ENCODE measurements around the gene OPCML. TPM values are rescaled to one million over a fixed set of nuclear protein-coding genes. Genes with fewer than 3 reads are reported as not detected.

OPCML gene
- total RNA-seq, 2 donors from 2014 or later: 0.34 TPM; not detected in 1

DNA sequence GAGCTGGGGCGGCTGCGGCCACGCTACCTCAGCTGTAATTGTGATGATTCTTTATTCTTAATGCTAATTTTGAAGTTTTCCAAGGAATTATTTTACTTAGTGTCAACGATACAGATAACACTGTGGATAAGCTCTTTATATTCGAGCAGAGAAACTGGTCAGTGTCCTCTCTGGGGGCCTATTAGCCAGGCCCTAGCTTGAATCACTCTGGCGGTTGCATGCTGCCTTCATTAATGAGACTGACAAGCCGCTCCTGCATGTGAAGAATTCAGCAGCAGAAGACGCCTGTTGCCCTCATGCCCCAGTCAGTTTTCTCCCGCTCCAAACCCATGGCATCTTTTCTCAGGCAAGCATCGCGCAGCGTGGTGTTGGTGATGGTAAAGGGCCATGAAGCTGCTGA, 851.7 kb downstream of the OPCML start:
- Histone ChIP-seq H3K4me1 (replicated peaks) (no peaks in the 10 kb centered on the region), H3K4me3 (no peak overlapping the region), H3K27me3 (replicated peaks; ENCODE audit: insufficient read depth) (no peaks in the 10 kb centered on the region), H3K9me3 (no peaks in the 10 kb centered on the region), H3K36me3 (no peaks in the 10 kb centered on the region), H3K27ac (no peak overlapping the region)
- WGBS: 96% methylated on average over 12 of the region's 12 CpGs
- TF ChIP-seq POLR2AphosphoS5 (IDR thresholded peaks at IDR 0.05) (no peak), POLR2A (IDR thresholded peaks at IDR 0.05) (no peak)
- TF ChIP-seq, protein P1, sequence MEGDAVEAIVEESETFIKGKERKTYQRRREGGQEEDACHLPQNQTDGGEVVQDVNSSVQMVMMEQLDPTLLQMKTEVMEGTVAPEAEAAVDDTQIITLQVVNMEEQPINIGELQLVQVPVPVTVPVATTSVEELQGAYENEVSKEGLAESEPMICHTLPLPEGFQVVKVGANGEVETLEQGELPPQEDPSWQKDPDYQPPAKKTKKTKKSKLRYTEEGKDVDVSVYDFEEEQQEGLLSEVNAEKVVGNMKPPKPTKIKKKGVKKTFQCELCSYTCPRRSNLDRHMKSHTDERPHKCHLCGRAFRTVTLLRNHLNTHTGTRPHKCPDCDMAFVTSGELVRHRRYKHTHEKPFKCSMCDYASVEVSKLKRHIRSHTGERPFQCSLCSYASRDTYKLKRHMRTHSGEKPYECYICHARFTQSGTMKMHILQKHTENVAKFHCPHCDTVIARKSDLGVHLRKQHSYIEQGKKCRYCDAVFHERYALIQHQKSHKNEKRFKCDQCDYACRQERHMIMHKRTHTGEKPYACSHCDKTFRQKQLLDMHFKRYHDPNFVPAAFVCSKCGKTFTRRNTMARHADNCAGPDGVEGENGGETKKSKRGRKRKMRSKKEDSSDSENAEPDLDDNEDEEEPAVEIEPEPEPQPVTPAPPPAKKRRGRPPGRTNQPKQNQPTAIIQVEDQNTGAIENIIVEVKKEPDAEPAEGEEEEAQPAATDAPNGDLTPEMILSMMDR (IDR thresholded peaks at IDR 0.05): no peak
- intact Hi-C loops (cut with DNase I): no loop called here
- no peak for DNase-seq (ENCODE audit: low spot score)

DNA sequence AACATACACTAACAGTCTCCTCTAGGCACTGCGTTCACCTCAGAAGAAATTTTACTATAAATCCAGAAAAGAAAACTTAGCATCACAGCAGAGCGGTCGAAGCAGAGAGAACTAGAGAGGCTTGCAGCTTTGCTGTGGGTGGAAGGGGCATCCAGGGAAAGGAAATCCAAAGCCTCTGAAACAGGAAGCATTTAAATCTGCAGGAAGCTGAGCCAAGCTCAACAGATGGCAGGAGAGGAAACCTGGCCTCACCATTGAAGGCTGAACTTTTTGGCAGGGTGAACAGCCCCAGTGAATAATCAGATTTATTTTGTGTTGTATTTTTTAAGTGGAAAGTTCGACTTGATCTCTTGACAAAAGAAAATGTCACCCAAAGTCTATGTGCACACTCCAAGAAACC, 858.1 kb downstream of the OPCML start:
- no peaks in the 10 kb centered on the region for H3K4me1 ChIP-seq (replicated peaks)
- no peaks in the 10 kb centered on the region for H3K27me3 ChIP-seq (replicated peaks; ENCODE audit: insufficient read depth)
- no peak for DNase-seq (ENCODE audit: low spot score)
- H3K9me3 ChIP-seq: no peaks in the 10 kb centered on the region
- TF ChIP-seq, protein P1 (IDR thresholded peaks at IDR 0.05): no peak
- TF ChIP-seq POLR2A (IDR thresholded peaks at IDR 0.05) (no peak), POLR2AphosphoS5 (IDR thresholded peaks at IDR 0.05) (no peak)
- intact Hi-C loops (cut with DNase I): no loop called here
- 37% methylated on average over 4 of the region's 4 CpGs for WGBS
- no peak overlapping the region for H3K27ac ChIP-seq
- H3K4me3 ChIP-seq: no peak overlapping the region
- H3K36me3 ChIP-seq: no peaks in the 10 kb centered on the region

DNA sequence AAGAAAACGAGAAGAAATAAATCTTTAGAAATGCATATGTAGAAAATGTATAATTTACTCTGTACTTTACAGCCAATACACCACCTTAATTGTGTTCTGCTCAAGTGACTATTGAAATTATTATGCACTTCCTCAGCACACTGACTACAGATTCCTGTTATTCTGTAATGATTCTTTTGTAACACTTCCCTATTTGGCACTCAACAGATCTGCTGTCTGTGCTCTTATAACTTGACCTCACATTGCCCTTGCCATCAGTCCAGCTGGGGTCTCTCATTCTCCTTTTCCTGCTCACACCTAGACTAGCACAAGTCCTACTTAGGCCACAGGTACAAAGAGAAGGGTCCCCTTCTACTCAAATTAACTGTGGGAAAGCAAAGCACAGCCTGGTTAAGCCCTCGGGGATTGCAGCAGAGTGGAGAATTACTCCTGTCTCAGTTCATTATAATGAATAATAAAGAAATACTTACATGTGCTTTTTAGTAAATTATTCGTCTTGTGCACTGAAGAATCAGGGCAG, 860.4 kb downstream of the OPCML start:
- intact Hi-C loops (cut with DNase I): no loop called here
- H3K4me3 ChIP-seq: no peak overlapping the region
- H3K4me1 ChIP-seq (replicated peaks): no peaks in the 10 kb centered on the region
- TF ChIP-seq, protein P1 (IDR thresholded peaks at IDR 0.05): no peak
- no peak for TF ChIP-seq POLR2AphosphoS5 (IDR thresholded peaks at IDR 0.05)
- TF ChIP-seq POLR2A (IDR thresholded peaks at IDR 0.05): no peak
- H3K36me3 ChIP-seq: no peaks in the 10 kb centered on the region
- H3K27ac ChIP-seq: no peak overlapping the region
- H3K9me3 ChIP-seq: no peaks in the 10 kb centered on the region
- DNase-seq (ENCODE audit: low spot score): no peak
- no peaks in the 10 kb centered on the region for H3K27me3 ChIP-seq (replicated peaks; ENCODE audit: insufficient read depth)
- WGBS: 54% methylated on average over 3 of the region's 3 CpGs

DNA sequence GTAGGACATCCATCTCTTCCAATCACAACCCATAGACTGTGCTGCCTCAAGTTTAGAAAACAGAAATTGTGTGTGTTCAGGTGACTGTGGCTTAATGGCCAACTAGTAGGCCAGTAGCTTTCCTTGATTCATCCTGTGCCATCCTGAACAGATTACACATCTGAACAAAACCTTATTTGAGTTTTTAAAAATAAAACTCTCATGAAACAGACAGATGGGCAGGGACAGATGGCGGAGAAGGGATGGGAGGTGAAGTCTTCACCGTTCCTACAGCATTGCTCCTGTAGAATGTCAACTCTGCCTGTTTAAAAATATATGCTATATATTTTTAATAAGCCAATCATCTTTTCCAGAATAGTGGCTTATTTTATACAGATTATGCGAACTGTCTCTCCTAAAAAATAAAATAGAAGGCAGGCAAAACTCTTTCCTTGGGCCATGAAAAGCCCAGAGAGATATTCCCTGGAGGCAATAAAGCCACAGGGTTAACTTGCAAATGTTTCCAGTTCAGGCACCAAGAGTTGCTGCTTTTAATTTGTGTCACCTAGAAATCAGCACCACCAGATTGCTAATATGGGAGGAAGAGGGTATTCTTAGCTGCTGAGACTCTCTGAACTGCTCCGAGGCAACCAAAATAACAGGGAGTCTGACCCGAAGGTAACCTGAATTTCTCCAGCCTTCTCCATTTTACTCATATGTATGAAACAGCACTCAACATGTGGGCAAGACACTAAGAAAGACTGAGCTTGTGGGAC, 861.2 kb downstream of the OPCML start:
- no peaks in the 10 kb centered on the region for H3K9me3 ChIP-seq
- H3K27ac ChIP-seq: no peak overlapping the region
- 95% methylated on average over 5 of the region's 5 CpGs for WGBS
- DNase-seq (ENCODE audit: low spot score): no peak
- no peak for TF ChIP-seq POLR2AphosphoS5 (IDR thresholded peaks at IDR 0.05)
- no peak for TF ChIP-seq POLR2A (IDR thresholded peaks at IDR 0.05)
- TF ChIP-seq, protein P1 (IDR thresholded peaks at IDR 0.05): no peak
- H3K36me3 ChIP-seq: no peaks in the 10 kb centered on the region
- no peaks in the 10 kb centered on the region for H3K27me3 ChIP-seq (replicated peaks; ENCODE audit: insufficient read depth)
- no peaks in the 10 kb centered on the region for H3K4me1 ChIP-seq (replicated peaks)
- H3K4me3 ChIP-seq: no peak overlapping the region
- intact Hi-C loops (cut with DNase I): no loop called here

DNA sequence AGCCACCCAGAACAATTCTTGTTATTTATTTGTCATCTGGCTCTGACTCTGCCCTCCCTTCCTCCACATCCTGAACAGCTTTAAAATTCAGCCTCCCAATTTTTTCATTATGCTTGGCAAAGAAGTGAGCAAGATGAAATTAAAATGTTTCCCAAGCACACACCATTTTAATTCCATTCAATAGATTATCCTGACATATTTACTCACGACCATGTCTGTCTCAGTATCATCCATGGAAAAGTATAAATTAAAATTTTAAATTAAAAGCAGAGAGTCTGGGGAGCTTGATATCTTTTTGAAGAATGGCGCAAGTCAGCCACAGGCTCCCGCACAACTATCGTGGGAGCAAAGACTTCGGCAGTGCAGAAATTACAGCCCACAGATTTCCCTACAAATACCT, 862.4 kb downstream of the OPCML start:
- Histone ChIP-seq H3K4me1 (replicated peaks) (no peaks in the 10 kb centered on the region), H3K36me3 (no peaks in the 10 kb centered on the region), H3K4me3 (no peak overlapping the region), H3K9me3 (no peaks in the 10 kb centered on the region), H3K27ac (no peak overlapping the region), H3K27me3 (replicated peaks; ENCODE audit: insufficient read depth) (no peaks in the 10 kb centered on the region)
- TF ChIP-seq POLR2AphosphoS5 (IDR thresholded peaks at IDR 0.05) (no peak), POLR2A (IDR thresholded peaks at IDR 0.05) (no peak)
- TF ChIP-seq, protein P1 (IDR thresholded peaks at IDR 0.05): no peak
- intact Hi-C loops (cut with DNase I): no loop called here
- WGBS: 87% methylated on average over 5 of the region's 5 CpGs
- no peak for DNase-seq (ENCODE audit: low spot score)

Data from prostate gland (tissue), 2 donors.